ENCODE results near the gene GMDS.

Gene GMDS

GRCh38 chr6:1795910-1796309 lies 449.5 kb downstream of the GMDS start:
- no peak for DNase-seq (ENCODE audit: low read depth)
- no peak overlapping the region for H3K4me3 ChIP-seq (ENCODE audit: control insufficient read depth, low read depth, low read length)

GRCh38 chr6:1792989-1793388 lies 452.4 kb downstream of the GMDS start:
- DNase-seq (ENCODE audit: low read depth) = no peak
- TF ChIP-seq, protein P1, sequence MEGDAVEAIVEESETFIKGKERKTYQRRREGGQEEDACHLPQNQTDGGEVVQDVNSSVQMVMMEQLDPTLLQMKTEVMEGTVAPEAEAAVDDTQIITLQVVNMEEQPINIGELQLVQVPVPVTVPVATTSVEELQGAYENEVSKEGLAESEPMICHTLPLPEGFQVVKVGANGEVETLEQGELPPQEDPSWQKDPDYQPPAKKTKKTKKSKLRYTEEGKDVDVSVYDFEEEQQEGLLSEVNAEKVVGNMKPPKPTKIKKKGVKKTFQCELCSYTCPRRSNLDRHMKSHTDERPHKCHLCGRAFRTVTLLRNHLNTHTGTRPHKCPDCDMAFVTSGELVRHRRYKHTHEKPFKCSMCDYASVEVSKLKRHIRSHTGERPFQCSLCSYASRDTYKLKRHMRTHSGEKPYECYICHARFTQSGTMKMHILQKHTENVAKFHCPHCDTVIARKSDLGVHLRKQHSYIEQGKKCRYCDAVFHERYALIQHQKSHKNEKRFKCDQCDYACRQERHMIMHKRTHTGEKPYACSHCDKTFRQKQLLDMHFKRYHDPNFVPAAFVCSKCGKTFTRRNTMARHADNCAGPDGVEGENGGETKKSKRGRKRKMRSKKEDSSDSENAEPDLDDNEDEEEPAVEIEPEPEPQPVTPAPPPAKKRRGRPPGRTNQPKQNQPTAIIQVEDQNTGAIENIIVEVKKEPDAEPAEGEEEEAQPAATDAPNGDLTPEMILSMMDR (IDR thresholded peaks at IDR 0.05; ENCODE audit: control insufficient read depth, insufficient read depth, low read depth, low read length, missing control alignments) = peak; percentile 37

More at GRCh38 chr6:1795910-1796309, 449.5 kb downstream of the GMDS start:
- TF ChIP-seq, protein P1 (IDR thresholded peaks at IDR 0.05; ENCODE audit: control insufficient read depth, insufficient read depth, low read depth, low read length, missing control alignments) = no peak

GRCh38 chr6:1790684-1791083 lies 454.7 kb downstream of the GMDS start:
- H3K4me3 ChIP-seq (ENCODE audit: control insufficient read depth, low read depth, low read length) = no peak overlapping the region
- no peak for DNase-seq (ENCODE audit: low read depth)
- TF ChIP-seq, protein P1 (IDR thresholded peaks at IDR 0.05; ENCODE audit: control insufficient read depth, insufficient read depth, low read depth, low read length, missing control alignments) = no peak

More at GRCh38 chr6:1792989-1793388, 452.4 kb downstream of the GMDS start:
- no peak overlapping the region for H3K4me3 ChIP-seq (ENCODE audit: control insufficient read depth, low read depth, low read length)

DNA sequence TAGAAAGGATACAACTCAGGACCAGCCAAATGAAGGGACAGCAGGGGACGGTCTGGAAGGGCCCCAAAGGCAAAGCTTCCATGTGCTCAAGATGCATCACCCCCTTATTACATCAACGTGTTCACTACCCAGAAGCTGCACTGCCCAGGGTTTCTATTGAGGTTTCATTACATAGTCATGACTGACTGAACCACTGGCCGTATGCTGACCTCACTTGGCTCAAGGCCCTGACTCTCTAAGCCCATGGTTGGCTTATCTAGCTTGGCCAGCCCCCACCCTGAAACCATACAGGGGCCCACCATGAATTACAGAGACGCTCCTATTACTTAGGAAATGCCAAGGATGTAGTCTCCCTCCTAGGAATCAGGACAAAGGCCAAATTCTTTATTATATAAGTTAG lies 456.3 kb downstream of the GMDS start:
- H3K4me3 ChIP-seq (ENCODE audit: control insufficient read depth, low read depth, low read length) = no peak overlapping the region
- TF ChIP-seq, protein P1 (IDR thresholded peaks at IDR 0.05; ENCODE audit: control insufficient read depth, insufficient read depth, low read depth, low read length, missing control alignments) = no peak
- no peak for DNase-seq (ENCODE audit: low read depth)

DNA sequence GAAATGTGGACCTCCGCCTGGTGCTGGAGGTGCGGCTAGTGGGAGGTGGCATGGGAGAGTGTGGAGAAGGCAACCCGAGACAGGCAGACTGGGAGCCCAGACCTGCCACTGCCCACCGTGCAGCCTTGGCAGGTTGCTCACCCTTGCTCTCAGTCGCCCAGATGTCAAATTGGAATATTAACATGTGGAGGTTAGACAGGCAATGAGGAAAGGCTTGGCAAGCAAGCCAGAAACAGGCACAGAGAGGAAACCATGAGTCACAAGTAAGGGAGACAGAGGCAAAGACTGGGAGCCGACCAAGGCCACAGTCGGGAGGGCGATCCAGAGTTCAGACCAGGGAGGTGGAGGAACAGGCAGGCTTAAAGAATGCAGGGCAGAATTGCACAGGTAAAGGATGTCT lies 457.5 kb downstream of the GMDS start:
- TF ChIP-seq, protein P1 (IDR thresholded peaks at IDR 0.05; ENCODE audit: control insufficient read depth, insufficient read depth, low read depth, low read length, missing control alignments) = no peak

GRCh38 chr6:1786455-1787453 lies 458.7 kb downstream of the GMDS start:
- TF ChIP-seq, protein P1 (IDR thresholded peaks at IDR 0.05; ENCODE audit: control insufficient read depth, insufficient read depth, low read depth, low read length, missing control alignments) = no peak
- H3K4me3 ChIP-seq (ENCODE audit: control insufficient read depth, low read depth, low read length) = no peak overlapping the region
- no peak for DNase-seq (ENCODE audit: low read depth)

More for the DNA sequence above, 457.5 kb downstream of the GMDS start:
- DNase-seq (ENCODE audit: low read depth) = no peak
- H3K4me3 ChIP-seq (ENCODE audit: control insufficient read depth, low read depth, low read length) = no peak overlapping the region

Data from AG09309 (cell line).